ENCODE measurements around the gene BMI1. TPM values are rescaled to one million over a fixed set of nuclear protein-coding genes. Genes with fewer than 3 reads are reported as not detected.

Gene BMI1
- total RNA-seq, 1 experiment from 2014 or later, result 81.1 TPM

DNA sequence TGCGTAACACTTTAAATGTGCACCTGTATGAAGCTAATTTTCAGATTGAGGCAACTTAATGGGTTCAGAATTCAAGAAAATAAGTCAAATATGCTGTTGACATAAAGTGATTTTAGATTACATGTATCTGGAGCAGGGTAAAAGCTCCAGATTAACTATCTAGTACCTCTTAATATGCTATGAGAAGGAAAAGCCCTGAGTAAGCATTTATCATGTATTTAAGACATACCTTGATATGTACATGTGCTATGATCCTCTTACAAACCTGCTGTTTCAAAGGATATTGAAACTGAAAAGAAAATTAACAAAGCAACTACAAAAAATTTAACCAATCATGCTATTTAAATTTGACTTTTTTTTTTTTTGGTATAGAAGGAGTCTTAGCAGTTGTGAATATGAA, 28.9 kb downstream of the BMI1 start:
- intact Hi-C loops (cut with micrococcal nuclease), result no loop called here
- no peaks in the 10 kb centered on the region for H3K27me3 ChIP-seq (ENCODE audit: insufficient read depth, low read length)
- CTCF ChIA-PET, result no interaction called here

More for the DNA sequence above, 28.9 kb downstream of the BMI1 start:
- Histone ChIP-seq H3K79me2 (ENCODE audit: insufficient read depth, low read length) (no peaks in the 10 kb centered on the region), H3K4me2 (ENCODE audit: low read length) (no peak overlapping the region), H3K27ac (ENCODE audit: low read depth, low read length) (no peak overlapping the region), H3K9ac (ENCODE audit: low read length) (no peak overlapping the region), H3K4me3 (replicated peaks in 1 of 2; ENCODE audit: low read depth in 1 of 2, low read length in 2 of 2) (no peak overlapping the region), H3K4me1 (ENCODE audit: control insufficient read depth in 1 of 2, insufficient read depth in 2 of 2, low read length in 2 of 2) (no peaks in the 10 kb centered on the region), H3K9me2 (ENCODE audit: insufficient read depth) (no peaks in the 10 kb centered on the region), H3K36me3 (ENCODE audit: control insufficient read depth in 1 of 2, insufficient read depth in 2 of 2, low read length in 2 of 2) (no peaks in the 10 kb centered on the region), H4K20me1 (ENCODE audit: insufficient read depth) (no peaks in the 10 kb centered on the region), H2AFZ (ENCODE audit: low read depth, low read length, poor library complexity, severe bottlenecking) (no peak overlapping the region), H3K9me3 (ENCODE audit: control insufficient read depth in 1 of 2, insufficient read depth in 1 of 2, low read depth in 1 of 2, low read length in 2 of 2) (no peaks in the 10 kb centered on the region)
- TF ChIP-seq, protein P1, sequence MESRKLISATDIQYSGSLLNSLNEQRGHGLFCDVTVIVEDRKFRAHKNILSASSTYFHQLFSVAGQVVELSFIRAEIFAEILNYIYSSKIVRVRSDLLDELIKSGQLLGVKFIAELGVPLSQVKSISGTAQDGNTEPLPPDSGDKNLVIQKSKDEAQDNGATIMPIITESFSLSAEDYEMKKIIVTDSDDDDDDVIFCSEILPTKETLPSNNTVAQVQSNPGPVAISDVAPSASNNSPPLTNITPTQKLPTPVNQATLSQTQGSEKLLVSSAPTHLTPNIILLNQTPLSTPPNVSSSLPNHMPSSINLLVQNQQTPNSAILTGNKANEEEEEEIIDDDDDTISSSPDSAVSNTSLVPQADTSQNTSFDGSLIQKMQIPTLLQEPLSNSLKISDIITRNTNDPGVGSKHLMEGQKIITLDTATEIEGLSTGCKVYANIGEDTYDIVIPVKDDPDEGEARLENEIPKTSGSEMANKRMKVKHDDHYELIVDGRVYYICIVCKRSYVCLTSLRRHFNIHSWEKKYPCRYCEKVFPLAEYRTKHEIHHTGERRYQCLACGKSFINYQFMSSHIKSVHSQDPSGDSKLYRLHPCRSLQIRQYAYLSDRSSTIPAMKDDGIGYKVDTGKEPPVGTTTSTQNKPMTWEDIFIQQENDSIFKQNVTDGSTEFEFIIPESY (IDR thresholded peaks at IDR 0.05; ENCODE audit: extremely low read depth, insufficient replicate concordance, low read length), result no peak
- TF ChIP-seq, protein P2, sequence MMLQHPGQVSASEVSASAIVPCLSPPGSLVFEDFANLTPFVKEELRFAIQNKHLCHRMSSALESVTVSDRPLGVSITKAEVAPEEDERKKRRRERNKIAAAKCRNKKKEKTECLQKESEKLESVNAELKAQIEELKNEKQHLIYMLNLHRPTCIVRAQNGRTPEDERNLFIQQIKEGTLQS (IDR thresholded peaks at IDR 0.05), result no peak
- TF ChIP-seq ZFX (IDR thresholded peaks at IDR 0.05), result no peak
- no peak for TF ChIP-seq SIN3A (IDR thresholded peaks at IDR 0.05; ENCODE audit: low read depth)
- TF ChIP-seq, protein P3, sequence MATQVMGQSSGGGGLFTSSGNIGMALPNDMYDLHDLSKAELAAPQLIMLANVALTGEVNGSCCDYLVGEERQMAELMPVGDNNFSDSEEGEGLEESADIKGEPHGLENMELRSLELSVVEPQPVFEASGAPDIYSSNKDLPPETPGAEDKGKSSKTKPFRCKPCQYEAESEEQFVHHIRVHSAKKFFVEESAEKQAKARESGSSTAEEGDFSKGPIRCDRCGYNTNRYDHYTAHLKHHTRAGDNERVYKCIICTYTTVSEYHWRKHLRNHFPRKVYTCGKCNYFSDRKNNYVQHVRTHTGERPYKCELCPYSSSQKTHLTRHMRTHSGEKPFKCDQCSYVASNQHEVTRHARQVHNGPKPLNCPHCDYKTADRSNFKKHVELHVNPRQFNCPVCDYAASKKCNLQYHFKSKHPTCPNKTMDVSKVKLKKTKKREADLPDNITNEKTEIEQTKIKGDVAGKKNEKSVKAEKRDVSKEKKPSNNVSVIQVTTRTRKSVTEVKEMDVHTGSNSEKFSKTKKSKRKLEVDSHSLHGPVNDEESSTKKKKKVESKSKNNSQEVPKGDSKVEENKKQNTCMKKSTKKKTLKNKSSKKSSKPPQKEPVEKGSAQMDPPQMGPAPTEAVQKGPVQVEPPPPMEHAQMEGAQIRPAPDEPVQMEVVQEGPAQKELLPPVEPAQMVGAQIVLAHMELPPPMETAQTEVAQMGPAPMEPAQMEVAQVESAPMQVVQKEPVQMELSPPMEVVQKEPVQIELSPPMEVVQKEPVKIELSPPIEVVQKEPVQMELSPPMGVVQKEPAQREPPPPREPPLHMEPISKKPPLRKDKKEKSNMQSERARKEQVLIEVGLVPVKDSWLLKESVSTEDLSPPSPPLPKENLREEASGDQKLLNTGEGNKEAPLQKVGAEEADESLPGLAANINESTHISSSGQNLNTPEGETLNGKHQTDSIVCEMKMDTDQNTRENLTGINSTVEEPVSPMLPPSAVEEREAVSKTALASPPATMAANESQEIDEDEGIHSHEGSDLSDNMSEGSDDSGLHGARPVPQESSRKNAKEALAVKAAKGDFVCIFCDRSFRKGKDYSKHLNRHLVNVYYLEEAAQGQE (IDR thresholded peaks at IDR 0.05; ENCODE audit: low read depth), result no peak
- no peak for TF ChIP-seq EGR1 (IDR thresholded peaks at IDR 0.05; ENCODE audit: low read depth)
- TF ChIP-seq TCF7L2 (IDR thresholded peaks at IDR 0.05; ENCODE audit: borderline replicate concordance, extremely low read depth, insufficient read depth, insufficient read length), result no peak
- no peak for TF ChIP-seq YY1 (IDR thresholded peaks at IDR 0.05; ENCODE audit: extremely low read depth, insufficient replicate concordance, low read depth, low read length)
- TF ChIP-seq EZH2 (IDR thresholded peaks at IDR 0.05), result no peak
- no peak for TF ChIP-seq SP1 (IDR thresholded peaks at IDR 0.05; ENCODE audit: low read depth)
- no peak for TF ChIP-seq POLR2A (IDR thresholded peaks at IDR 0.05; ENCODE audit: borderline replicate concordance, extremely low read depth, insufficient read depth, insufficient read length)
- TF ChIP-seq, protein P4, sequence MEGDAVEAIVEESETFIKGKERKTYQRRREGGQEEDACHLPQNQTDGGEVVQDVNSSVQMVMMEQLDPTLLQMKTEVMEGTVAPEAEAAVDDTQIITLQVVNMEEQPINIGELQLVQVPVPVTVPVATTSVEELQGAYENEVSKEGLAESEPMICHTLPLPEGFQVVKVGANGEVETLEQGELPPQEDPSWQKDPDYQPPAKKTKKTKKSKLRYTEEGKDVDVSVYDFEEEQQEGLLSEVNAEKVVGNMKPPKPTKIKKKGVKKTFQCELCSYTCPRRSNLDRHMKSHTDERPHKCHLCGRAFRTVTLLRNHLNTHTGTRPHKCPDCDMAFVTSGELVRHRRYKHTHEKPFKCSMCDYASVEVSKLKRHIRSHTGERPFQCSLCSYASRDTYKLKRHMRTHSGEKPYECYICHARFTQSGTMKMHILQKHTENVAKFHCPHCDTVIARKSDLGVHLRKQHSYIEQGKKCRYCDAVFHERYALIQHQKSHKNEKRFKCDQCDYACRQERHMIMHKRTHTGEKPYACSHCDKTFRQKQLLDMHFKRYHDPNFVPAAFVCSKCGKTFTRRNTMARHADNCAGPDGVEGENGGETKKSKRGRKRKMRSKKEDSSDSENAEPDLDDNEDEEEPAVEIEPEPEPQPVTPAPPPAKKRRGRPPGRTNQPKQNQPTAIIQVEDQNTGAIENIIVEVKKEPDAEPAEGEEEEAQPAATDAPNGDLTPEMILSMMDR (IDR thresholded peaks at IDR 0.05 in 2 of 3, conservative IDR thresholded peaks at IDR 0.05 in 1 of 3; ENCODE audit: borderline replicate concordance in 1 of 3, insufficient read depth in 1 of 3, low read depth in 2 of 3, low read length in 2 of 3), result no peak
- no peak for TF ChIP-seq ELF1 (IDR thresholded peaks at IDR 0.05; ENCODE audit: borderline replicate concordance, low read depth)
- no peak for TF ChIP-seq SRF (IDR thresholded peaks at IDR 0.05; ENCODE audit: low read depth)
- TF ChIP-seq FOSL1 (IDR thresholded peaks at IDR 0.05; ENCODE audit: low read depth), result no peak
- no peak for TF ChIP-seq CBX3 (IDR thresholded peaks at IDR 0.05; ENCODE audit: low read depth)
- ChIA-PET RAD21 (ENCODE audit: low non-redundant PET in 1 of 2, low total read pairs in 2 of 2, uncharacterized antibody in 2 of 2, unreplicated experiment in 2 of 2) (interaction anchor here in 1 of 2 experiments (0.6 kb wide), 1 partner anchor 468 kb away, joined by 5 read pairs; no protein-coding TSS in a partner anchor), POLR2A (interaction anchor here (1.3 kb wide), 1 partner anchor 9 kb away, joined by 4 read pairs; no protein-coding TSS in a partner anchor)
- no TSS peak for BruUV-seq (replicated peaks)
- ATAC-seq, result no peak
- no peak for DNase-seq (ENCODE audit: low read depth, low spot score)
